DND-41 (cell line): ENCODE measurements around the gene SEMA3D.

ENCODE experiments used
- ATAC-seq: fragments of 200-7000 bp; cut with Tn5 transposase; 3 replicates; pipeline ENCODE4 v1.9.1; 2021; ENCODE audit warnings: low read depth; ENCODE audit not compliant: insufficient read depth
- DNase-seq: peaks from one replicate; pipeline ENCODE4 v3.0.0-alpha.2; 2020
- H2AFZ ChIP-seq: 2 replicates; pipeline ENCODE4 v1.6.0; 2012; ENCODE audit warnings: low read depth, low read length
- H3K27ac ChIP-seq: 2 replicates; pipeline ENCODE4 v1.5.1; 2012; ENCODE audit warnings: low read length, inconsistent platforms
- H3K27me3 ChIP-seq: fragments of 200-600 bp; sonication (generic); 2 replicates; pipeline ENCODE4 v1.6.0; 2012; ENCODE audit warnings: low read length, mild to moderate bottlenecking, inconsistent platforms; ENCODE audit not compliant: insufficient read depth, poor library complexity
- H3K36me3 ChIP-seq: 2 replicates; pipeline ENCODE4 v1.5.1; 2012; ENCODE audit warnings: low read length, inconsistent platforms; ENCODE audit not compliant: insufficient read depth
- H3K4me1 ChIP-seq: 2 replicates; pipeline ENCODE4 v1.5.1; 2012; ENCODE audit warnings: mild to moderate bottlenecking, low read length; ENCODE audit not compliant: insufficient read depth
- H3K4me2 ChIP-seq: 2 replicates; pipeline ENCODE4 v1.6.0; 2012; ENCODE audit warnings: mild to moderate bottlenecking, moderate library complexity, low read length, inconsistent platforms; ENCODE audit not compliant: insufficient read depth
- H3K4me3 ChIP-seq, 2 experiments: fragments of 200-600 bp in 1 of 2; shearing (Covaris generic) in 1 of 2; 2 replicates each; pipeline ENCODE4 v1.5.1; 2012 to 2016; ENCODE audit warnings: inconsistent platforms in 2 of 2, low read length in 2 of 2, mild to moderate bottlenecking in 2 of 2, low read depth in 1 of 2, moderate library complexity in 1 of 2
- H3K79me2 ChIP-seq: 2 replicates; pipeline ENCODE4 v1.6.0; 2012; ENCODE audit warnings: low read length, inconsistent platforms; ENCODE audit not compliant: insufficient read depth
- H3K9ac ChIP-seq: 2 replicates; pipeline ENCODE4 v1.6.0; 2012; ENCODE audit warnings: low read depth, mild to moderate bottlenecking, inconsistent platforms, low read length, moderate library complexity
- H3K9me3 ChIP-seq: 2 replicates; pipeline ENCODE4 v1.5.1; 2012; ENCODE audit warnings: low read length, moderate library complexity, mild to moderate bottlenecking, inconsistent platforms; ENCODE audit not compliant: insufficient read depth, severe bottlenecking
- H4K20me1 ChIP-seq: 2 replicates; pipeline ENCODE4 v1.6.0; 2012; ENCODE audit warnings: low read length; ENCODE audit not compliant: insufficient read depth
- CTCF ChIP-seq: IDR thresholded peaks from 2 replicates; pipeline ENCODE4 v1.5.1; 2012; ENCODE audit warnings: borderline replicate concordance, low read length, moderate library complexity, mild to moderate bottlenecking; ENCODE audit not compliant: poor library complexity, severe bottlenecking; ENCODE audit errors: extremely low read depth
- EZH2 ChIP-seq: IDR thresholded peaks from 3 replicates; pipeline ENCODE4 v1.6.1; 2012; ENCODE audit warnings: borderline replicate concordance, low read depth, mild to moderate bottlenecking, moderate library complexity, low read length, inconsistent platforms; ENCODE audit not compliant: severe bottlenecking

The SEMA3D gene

GRCh38 chr7:85229544-85229943 is 42.7 kb upstream of the SEMA3D start:
- no peak overlapping the region for H3K27ac ChIP-seq
- H3K4me1 ChIP-seq = no peaks in the 10 kb centered on the region
- DNase-seq (no peak), ATAC-seq (no peak)
- H3K36me3 ChIP-seq = no peaks in the 10 kb centered on the region
- no peaks in the 10 kb centered on the region for H3K9me3 ChIP-seq
- H3K9ac ChIP-seq = no peak overlapping the region
- H3K27me3 ChIP-seq = no peaks in the 10 kb centered on the region
- H3K79me2 ChIP-seq = no peaks in the 10 kb centered on the region
- no peak overlapping the region for H3K4me3 ChIP-seq
- no peaks in the 10 kb centered on the region for H4K20me1 ChIP-seq
- no peak overlapping the region for H2AFZ ChIP-seq
- no peak overlapping the region for H3K4me2 ChIP-seq
- no peak for TF ChIP-seq EZH2
- no peak for TF ChIP-seq CTCF

GRCh38 chr7:85226361-85227085 is 39.7 kb upstream of the SEMA3D start:
- Histone ChIP-seq H3K79me2 (no peaks in the 10 kb centered on the region), H3K4me1 (no peaks in the 10 kb centered on the region), H3K4me3 (no peak overlapping the region), H3K36me3 (no peaks in the 10 kb centered on the region), H3K27ac (no peak overlapping the region), H4K20me1 (no peaks in the 10 kb centered on the region), H3K27me3 (no peaks in the 10 kb centered on the region), H2AFZ (no peak overlapping the region), H3K9ac (no peak overlapping the region), H3K4me2 (no peak overlapping the region), H3K9me3 (no peaks in the 10 kb centered on the region)
- DNase-seq (no peak), ATAC-seq (no peak)
- no peak for TF ChIP-seq CTCF
- TF ChIP-seq EZH2 = no peak

- DNase-seq (no peak), ATAC-seq (no peak)
- no peak overlapping the region for H2AFZ ChIP-seq
- H3K79me2 ChIP-seq = no peaks in the 10 kb centered on the region
- H3K9me3 ChIP-seq = no peaks in the 10 kb centered on the region
- H3K4me3 ChIP-seq = no peak overlapping the region
- H3K27ac ChIP-seq = no peak overlapping the region
- no peaks in the 10 kb centered on the region for H3K27me3 ChIP-seq
- H3K36me3 ChIP-seq = no peaks in the 10 kb centered on the region
- H4K20me1 ChIP-seq = no peaks in the 10 kb centered on the region
- no peak overlapping the region for H3K9ac ChIP-seq
- H3K4me1 ChIP-seq = no peaks in the 10 kb centered on the region
- TF ChIP-seq CTCF (no peak), EZH2 (no peak)
- H3K4me2 ChIP-seq = no peak overlapping the region
Measured at GRCh38 chr7:85224171-85224570, 37.3 kb upstream of the SEMA3D start.
